ENCODE results near the gene PPIF. TPM values are rescaled to one million over a fixed set of nuclear protein-coding genes. Genes with fewer than 3 reads are reported as not detected.

The PPIF gene
- total RNA-seq, 2 donors from 2014 or later, result 50.4 to 51.0 TPM

DNA sequence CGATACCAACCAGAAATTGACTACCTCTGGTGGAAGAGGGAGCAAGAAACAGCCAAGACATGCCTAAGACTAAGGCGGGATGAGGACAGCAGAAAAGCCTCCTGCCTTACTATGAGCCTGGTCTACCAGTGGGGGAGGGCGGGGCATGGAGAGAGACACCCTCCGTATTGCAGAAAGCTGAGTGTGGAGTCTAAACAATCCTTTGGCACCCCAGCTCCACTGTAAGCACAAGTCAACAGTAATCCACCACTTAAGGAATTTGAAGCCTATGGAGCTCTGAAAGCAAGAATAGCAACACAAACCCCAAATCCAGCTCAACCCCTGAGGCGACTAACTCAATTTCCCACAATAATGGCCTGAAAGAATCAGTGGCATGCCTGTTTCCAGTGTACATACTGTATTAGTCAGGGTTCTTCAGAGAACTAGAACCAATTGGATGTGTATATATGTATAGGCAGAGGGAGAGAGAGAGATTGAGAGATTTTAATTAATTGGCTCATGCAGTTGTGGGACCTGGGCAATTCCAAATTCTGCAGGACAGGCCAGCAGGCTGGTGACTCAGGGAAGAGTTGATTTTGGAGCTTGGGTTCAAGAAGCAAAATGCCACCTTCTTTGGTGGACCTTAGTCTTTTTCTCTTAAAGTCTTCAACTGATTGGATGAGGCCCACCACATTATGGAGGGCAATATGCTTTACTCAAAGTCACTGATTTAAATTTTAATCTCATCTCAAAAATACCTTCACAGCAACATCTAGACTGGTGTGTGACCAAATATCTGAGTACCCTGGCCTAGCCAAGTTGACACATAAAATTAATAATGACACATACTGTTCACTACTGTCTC lies 13.5 kb downstream of the PPIF start:
- no peak overlapping the region for H3K4me3 ChIP-seq (ENCODE audit: low read length)
- DNase-seq, result no peak
- WGBS, 2 experiments (ENCODE audit: insufficient coverage in 1 of 2, insufficient read length in 1 of 2), result 96 to 100% methylated on average over 2 to 5 of the region's 5 CpGs
- TF ChIP-seq, protein P1, sequence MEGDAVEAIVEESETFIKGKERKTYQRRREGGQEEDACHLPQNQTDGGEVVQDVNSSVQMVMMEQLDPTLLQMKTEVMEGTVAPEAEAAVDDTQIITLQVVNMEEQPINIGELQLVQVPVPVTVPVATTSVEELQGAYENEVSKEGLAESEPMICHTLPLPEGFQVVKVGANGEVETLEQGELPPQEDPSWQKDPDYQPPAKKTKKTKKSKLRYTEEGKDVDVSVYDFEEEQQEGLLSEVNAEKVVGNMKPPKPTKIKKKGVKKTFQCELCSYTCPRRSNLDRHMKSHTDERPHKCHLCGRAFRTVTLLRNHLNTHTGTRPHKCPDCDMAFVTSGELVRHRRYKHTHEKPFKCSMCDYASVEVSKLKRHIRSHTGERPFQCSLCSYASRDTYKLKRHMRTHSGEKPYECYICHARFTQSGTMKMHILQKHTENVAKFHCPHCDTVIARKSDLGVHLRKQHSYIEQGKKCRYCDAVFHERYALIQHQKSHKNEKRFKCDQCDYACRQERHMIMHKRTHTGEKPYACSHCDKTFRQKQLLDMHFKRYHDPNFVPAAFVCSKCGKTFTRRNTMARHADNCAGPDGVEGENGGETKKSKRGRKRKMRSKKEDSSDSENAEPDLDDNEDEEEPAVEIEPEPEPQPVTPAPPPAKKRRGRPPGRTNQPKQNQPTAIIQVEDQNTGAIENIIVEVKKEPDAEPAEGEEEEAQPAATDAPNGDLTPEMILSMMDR (conservative IDR thresholded peaks at IDR 0.05), result no peak
- no peaks in the 10 kb centered on the region for H3K36me3 ChIP-seq (ENCODE audit: control insufficient read depth, insufficient read depth, low read length)
- H3K27ac Mint-ChIP-seq, result no peak overlapping the region
- no peak overlapping the region for H3K4me3 Mint-ChIP-seq
- H3K9ac ChIP-seq (ENCODE audit: extremely low read depth, low read length, poor library complexity, severe bottlenecking), result no peak overlapping the region
- H3K36me3 Mint-ChIP-seq (ENCODE audit: low read depth), result peaks cover 15% of the 10 kb centered on the region
- no peaks in the 10 kb centered on the region for H3K4me1 Mint-ChIP-seq
- H3K27ac ChIP-seq (ENCODE audit: low read depth, low read length), result no peak overlapping the region
- H3K27me3 Mint-ChIP-seq (ENCODE audit: insufficient read depth), result peaks cover 10% of the 10 kb centered on the region
- peaks cover 2% of the 10 kb centered on the region for H3K9me3 Mint-ChIP-seq
- peaks cover 12% of the 10 kb centered on the region for H3K27me3 ChIP-seq (ENCODE audit: control insufficient read depth, insufficient read depth, low read length, poor library complexity, severe bottlenecking)
- H3K4me1 ChIP-seq (ENCODE audit: control insufficient read depth, insufficient read depth, low read length), result no peaks in the 10 kb centered on the region
- no peaks in the 10 kb centered on the region for H3K9me3 ChIP-seq (ENCODE audit: control insufficient read depth, low read length)

DNA sequence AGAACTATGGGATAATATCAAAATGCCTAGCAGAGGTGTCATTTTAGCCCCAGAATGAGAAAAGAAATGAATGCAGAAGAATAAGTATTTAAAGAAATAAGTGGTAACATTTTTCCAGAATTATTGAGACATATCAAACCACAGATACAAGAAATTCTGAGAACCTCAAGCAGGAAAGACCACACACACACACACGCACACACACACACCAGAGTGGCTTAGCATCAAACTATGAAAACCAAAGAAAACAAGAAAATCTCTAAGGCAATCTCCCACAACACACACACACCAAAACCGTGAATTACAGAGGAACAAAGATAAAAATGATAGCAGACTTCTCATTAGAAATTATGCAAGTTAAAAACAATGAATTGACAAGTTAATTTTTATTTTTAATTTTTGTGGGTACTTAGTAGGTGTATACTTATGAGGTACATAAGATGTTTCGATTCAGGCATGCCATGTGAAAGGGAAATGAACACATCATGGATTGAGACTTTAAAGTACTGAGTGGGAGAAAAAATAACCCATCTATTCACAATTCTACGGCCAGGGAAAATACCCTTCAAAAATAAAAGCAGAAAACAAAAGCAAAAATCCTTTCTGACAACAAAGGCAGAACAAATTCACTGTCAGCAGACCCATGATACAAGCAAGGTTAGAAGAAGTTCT lies 14.6 kb downstream of the PPIF start:
- 92 to 93% methylated on average over 2 of the region's 4 CpGs for whole genome bisulfite sequencing, 2 experiments (ENCODE audit: insufficient coverage in 1 of 2, insufficient read length in 1 of 2)
- peaks cover 16% of the 10 kb centered on the region for H3K27me3 Mint-ChIP-seq (ENCODE audit: insufficient read depth)
- no peaks in the 10 kb centered on the region for H3K4me1 ChIP-seq (ENCODE audit: control insufficient read depth, insufficient read depth, low read length)
- TF ChIP-seq, protein P1 (conservative IDR thresholded peaks at IDR 0.05), result no peak
- no peaks in the 10 kb centered on the region for H3K9me3 ChIP-seq (ENCODE audit: control insufficient read depth, low read length)
- DNase-seq, result no peak
- H3K27ac Mint-ChIP-seq, result no peak overlapping the region
- H3K9ac ChIP-seq (ENCODE audit: extremely low read depth, low read length, poor library complexity, severe bottlenecking), result no peak overlapping the region
- H3K27me3 ChIP-seq (ENCODE audit: control insufficient read depth, insufficient read depth, low read length, poor library complexity, severe bottlenecking), result peaks cover 12% of the 10 kb centered on the region
- H3K36me3 ChIP-seq (ENCODE audit: control insufficient read depth, insufficient read depth, low read length), result no peaks in the 10 kb centered on the region
- H3K4me3 Mint-ChIP-seq, result no peak overlapping the region
- no peaks in the 10 kb centered on the region for H3K4me1 Mint-ChIP-seq
- no peak overlapping the region for H3K27ac ChIP-seq (ENCODE audit: low read depth, low read length)
- peaks cover 2% of the 10 kb centered on the region for H3K9me3 Mint-ChIP-seq
- H3K4me3 ChIP-seq (ENCODE audit: low read length), result no peak overlapping the region
- peaks cover 7% of the 10 kb centered on the region for H3K36me3 Mint-ChIP-seq (ENCODE audit: low read depth)

DNA sequence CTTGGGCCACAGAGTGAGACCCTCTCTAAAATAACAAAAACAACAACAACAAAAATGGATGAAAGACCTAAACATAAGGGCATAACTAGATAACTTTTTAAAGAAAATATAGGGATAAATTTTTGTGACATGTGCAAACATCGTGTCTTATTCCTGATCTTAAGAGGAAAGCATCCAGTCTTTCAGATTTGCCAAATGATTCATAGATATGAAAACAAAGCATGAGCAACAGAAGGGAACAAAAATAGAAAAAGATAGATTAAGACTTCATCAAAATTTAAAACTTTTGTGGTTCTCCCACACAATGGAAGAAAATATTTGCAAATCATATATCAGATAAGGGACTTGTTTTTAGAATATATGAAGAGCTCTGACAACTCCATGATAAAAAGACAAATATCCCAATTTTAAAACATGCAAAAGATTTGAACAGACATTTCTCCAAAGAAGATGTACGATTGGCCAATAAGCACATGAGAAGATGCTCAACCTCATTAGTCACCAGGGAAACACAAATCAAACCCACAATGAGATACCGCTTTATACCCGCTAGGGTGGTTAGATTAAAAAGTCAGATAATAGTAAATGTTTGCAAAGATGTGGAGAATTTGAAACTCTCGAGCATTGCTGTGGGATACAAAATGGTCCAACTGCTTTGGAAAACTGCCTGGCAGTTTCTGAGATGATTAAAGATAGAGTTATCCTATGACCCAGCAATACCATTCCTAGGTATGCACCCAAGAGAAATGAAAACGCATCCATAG lies 20.3 kb downstream of the PPIF start:
- WGBS, 2 experiments (ENCODE audit: insufficient coverage in 1 of 2, insufficient read length in 1 of 2), result 88 to 90% methylated on average over 5 to 6 of the region's 6 CpGs

More for the DNA sequence above, 20.3 kb downstream of the PPIF start:
- H3K27me3 Mint-ChIP-seq (ENCODE audit: insufficient read depth), result peaks cover 31% of the 10 kb centered on the region
- TF ChIP-seq, protein P1 (conservative IDR thresholded peaks at IDR 0.05), result no peak
- no peaks in the 10 kb centered on the region for H3K36me3 ChIP-seq (ENCODE audit: control insufficient read depth, insufficient read depth, low read length)
- H3K27ac Mint-ChIP-seq, result no peak overlapping the region
- peaks cover 9% of the 10 kb centered on the region for H3K9me3 Mint-ChIP-seq
- peaks cover 12% of the 10 kb centered on the region for H3K27me3 ChIP-seq (ENCODE audit: control insufficient read depth, insufficient read depth, low read length, poor library complexity, severe bottlenecking)
- no peak overlapping the region for H3K4me3 ChIP-seq (ENCODE audit: low read length)
- no peak overlapping the region for H3K9ac ChIP-seq (ENCODE audit: extremely low read depth, low read length, poor library complexity, severe bottlenecking)
- no peaks in the 10 kb centered on the region for H3K4me1 ChIP-seq (ENCODE audit: control insufficient read depth, insufficient read depth, low read length)
- no peak overlapping the region for H3K27ac ChIP-seq (ENCODE audit: low read depth, low read length)
- H3K9me3 ChIP-seq (ENCODE audit: control insufficient read depth, low read length), result peaks cover 5% of the 10 kb centered on the region
- no peaks in the 10 kb centered on the region for H3K4me1 Mint-ChIP-seq
- H3K4me3 Mint-ChIP-seq, result no peak overlapping the region
- no peaks in the 10 kb centered on the region for H3K36me3 Mint-ChIP-seq (ENCODE audit: low read depth)
- no peak for DNase-seq

Data from endodermal cell (in vitro differentiated cells).